Measurements from ENCODE around the gene IPO11. TPM values are rescaled to one million over a fixed set of nuclear protein-coding genes. Genes with fewer than 3 reads are reported as not detected.
A peak's percentile ranks its signal among the peaks of the same experiment; 100 is the strongest.

IPO11 gene
- polyA plus RNA-seq, 6 donors from 2014 or later = 8.3 to 12.1 (median 10.4) TPM

- Mint-ChIP-seq H3K27me3 (no peaks in the 10 kb centered on the region), H3K4me3 (no peak overlapping the region), H3K9me3 (no peaks in the 10 kb centered on the region), H3K27ac (no peak overlapping the region), H3K4me1 (peaks cover 1 to 6% (median 4%) of the 10 kb centered on the region in 3 donors), H3K36me3 (peaks cover under 1 to 5% of the 10 kb centered on the region in 2 donors)
- DNase-seq (no peak), ATAC-seq (ENCODE audit: low read depth in 2 of 2) (no peak)
Observed at GRCh38 chr5:62473209-62473608, 60.6 kb downstream of the IPO11 start.

GRCh38 chr5:62475072-62475471 lies 62.5 kb downstream of the IPO11 start:
- H3K27ac Mint-ChIP-seq = peak overlapping the region in 1 of 6 donors; percentile 12
- no peak overlapping the region for H3K4me3 Mint-ChIP-seq
- peaks cover 0 to 7% of the 10 kb centered on the region in 2 donors for H3K36me3 Mint-ChIP-seq
- ATAC-seq (ENCODE audit: low read depth in 2 of 2) (no peak), DNase-seq (no peak)
- peaks cover 0 to 3% (median 0%) of the 10 kb centered on the region in 7 donors for H3K9me3 Mint-ChIP-seq
- H3K4me1 Mint-ChIP-seq = peaks cover 1 to 6% (median 4%) of the 10 kb centered on the region in 3 donors
- no peaks in the 10 kb centered on the region for H3K27me3 Mint-ChIP-seq

- Mint-ChIP-seq H3K27me3 (no peaks in the 10 kb centered on the region), H3K4me1 (peaks cover 5 to 17% (median 11%) of the 10 kb centered on the region in 3 donors), H3K36me3 (peaks cover 0 to 7% of the 10 kb centered on the region in 2 donors), H3K9me3 (peaks cover 0 to 6% (median 2%) of the 10 kb centered on the region in 7 donors), H3K27ac (peak overlapping the region in 1 of 6 donors; percentile 12), H3K4me3 (no peak overlapping the region)
- ATAC-seq (ENCODE audit: low read depth in 2 of 2) (no peak), DNase-seq (no peak)
Observed at GRCh38 chr5:62477801-62478200, 65.2 kb downstream of the IPO11 start.

- Mint-ChIP-seq H3K9me3 (peaks cover 0 to 6% (median 2%) of the 10 kb centered on the region in 7 donors), H3K36me3 (peaks cover 7 to 14% of the 10 kb centered on the region in 2 donors), H3K27ac (no peak overlapping the region), H3K27me3 (no peaks in the 10 kb centered on the region), H3K4me1 (peaks cover 4 to 13% (median 10%) of the 10 kb centered on the region in 3 donors), H3K4me3 (no peak overlapping the region)
- DNase-seq (no peak), ATAC-seq (ENCODE audit: low read depth in 2 of 2) (no peak)
Observed at GRCh38 chr5:62483556-62483955, 71.0 kb downstream of the IPO11 start.

GRCh38 chr5:62486672-62487071 lies 74.1 kb downstream of the IPO11 start:
- no peak overlapping the region for H3K4me3 Mint-ChIP-seq
- H3K36me3 Mint-ChIP-seq = peaks cover 14 to 23% of the 10 kb centered on the region in 2 donors
- no peak for DNase-seq

GRCh38 chr5:62488531-62488930 lies 76.0 kb downstream of the IPO11 start:
- H3K27ac Mint-ChIP-seq = no peak overlapping the region
- ATAC-seq (ENCODE audit: low read depth in 2 of 2) (no peak), DNase-seq (no peak)
- peaks cover 0 to 4% (median 0%) of the 10 kb centered on the region in 3 donors for H3K4me1 Mint-ChIP-seq
- H3K36me3 Mint-ChIP-seq = peaks cover 20 to 23% of the 10 kb centered on the region in 2 donors
- H3K9me3 Mint-ChIP-seq = no peaks in the 10 kb centered on the region
- H3K27me3 Mint-ChIP-seq = no peaks in the 10 kb centered on the region
- no peak overlapping the region for H3K4me3 Mint-ChIP-seq

More at GRCh38 chr5:62486672-62487071, 74.1 kb downstream of the IPO11 start:
- no peaks in the 10 kb centered on the region for H3K9me3 Mint-ChIP-seq
- no peak overlapping the region for H3K27ac Mint-ChIP-seq
- no peaks in the 10 kb centered on the region for H3K27me3 Mint-ChIP-seq
- peaks cover 0 to 4% (median 0%) of the 10 kb centered on the region in 3 donors for H3K4me1 Mint-ChIP-seq
- no peak for ATAC-seq (ENCODE audit: low read depth in 2 of 2)

GRCh38 chr5:62489471-62489870 lies 76.9 kb downstream of the IPO11 start:
- no peak for DNase-seq
- Mint-ChIP-seq H3K4me3 (no peak overlapping the region), H3K36me3 (peaks cover 16 to 23% of the 10 kb centered on the region in 2 donors), H3K27ac (peak overlapping the region in 1 of 6 donors; percentile 39), H3K9me3 (no peaks in the 10 kb centered on the region), H3K27me3 (no peaks in the 10 kb centered on the region), H3K4me1 (peaks cover under 1 to 4% (median under 1%) of the 10 kb centered on the region in 3 donors)
- ATAC-seq (ENCODE audit: low read depth in 2 of 2) = no peak

GRCh38 chr5:62494772-62495171 lies 82.2 kb downstream of the IPO11 start:
- H3K27me3 Mint-ChIP-seq = no peaks in the 10 kb centered on the region
- peaks cover 4 to 6% (median 5%) of the 10 kb centered on the region in 3 donors for H3K4me1 Mint-ChIP-seq
- ATAC-seq (ENCODE audit: low read depth in 2 of 2) (no peak), DNase-seq (no peak)
- peak overlapping the region in 3 of 6 donors; percentile 29 to 90 (median 48) for H3K27ac Mint-ChIP-seq
- no peaks in the 10 kb centered on the region for H3K9me3 Mint-ChIP-seq
- peaks cover 8 to 14% of the 10 kb centered on the region in 2 donors for H3K36me3 Mint-ChIP-seq
- H3K4me3 Mint-ChIP-seq = no peak overlapping the region

- H3K4me3 Mint-ChIP-seq = no peak overlapping the region
- H3K27me3 Mint-ChIP-seq = no peaks in the 10 kb centered on the region
- no peak for DNase-seq
- no peak overlapping the region for H3K27ac Mint-ChIP-seq
- H3K4me1 Mint-ChIP-seq = peaks cover 4 to 7% (median 5%) of the 10 kb centered on the region in 3 donors
- no peaks in the 10 kb centered on the region for H3K9me3 Mint-ChIP-seq
- H3K36me3 Mint-ChIP-seq = peaks cover 0 to 17% of the 10 kb centered on the region in 2 donors
- ATAC-seq (ENCODE audit: low read depth in 2 of 2) = no peak
Observed at GRCh38 chr5:62496876-62497275, 84.3 kb downstream of the IPO11 start.

GRCh38 chr5:62498961-62499360 lies 86.4 kb downstream of the IPO11 start:
- Mint-ChIP-seq H3K36me3 (peaks cover 0 to 12% of the 10 kb centered on the region in 2 donors), H3K27ac (no peak overlapping the region), H3K27me3 (no peaks in the 10 kb centered on the region), H3K4me3 (no peak overlapping the region), H3K4me1 (peaks cover 12 to 18% (median 14%) of the 10 kb centered on the region in 3 donors), H3K9me3 (no peaks in the 10 kb centered on the region)
- ATAC-seq (ENCODE audit: low read depth in 2 of 2) (no peak), DNase-seq (no peak)

- DNase-seq (no peak), ATAC-seq (ENCODE audit: low read depth in 2 of 2) (no peak)
- Mint-ChIP-seq H3K27ac (no peak overlapping the region), H3K4me1 (peaks cover 10 to 14% (median 12%) of the 10 kb centered on the region in 3 donors), H3K27me3 (no peaks in the 10 kb centered on the region), H3K9me3 (no peaks in the 10 kb centered on the region), H3K4me3 (no peak overlapping the region), H3K36me3 (peaks cover 0 to 12% of the 10 kb centered on the region in 2 donors)
Observed at GRCh38 chr5:62499756-62500155, 87.2 kb downstream of the IPO11 start.

- Mint-ChIP-seq H3K4me1 (peaks cover 8 to 12% (median 10%) of the 10 kb centered on the region in 3 donors), H3K27me3 (no peaks in the 10 kb centered on the region), H3K9me3 (no peaks in the 10 kb centered on the region), H3K36me3 (peaks cover 8 to 17% of the 10 kb centered on the region in 2 donors), H3K27ac (peak overlapping the region in 2 of 6 donors; percentile 2 to 13), H3K4me3 (peak overlapping the region in 1 of 8 donors; percentile 21)
- DNase-seq = no peak
- ATAC-seq (ENCODE audit: low read depth in 2 of 2) = peak; percentile 58
Observed at GRCh38 chr5:62502456-62503101, 90.0 kb downstream of the IPO11 start.

- Mint-ChIP-seq H3K4me1 (peaks cover 8 to 12% (median 10%) of the 10 kb centered on the region in 3 donors), H3K27me3 (no peaks in the 10 kb centered on the region), H3K4me3 (no peak overlapping the region), H3K9me3 (peaks cover 0 to 6% (median 0%) of the 10 kb centered on the region in 7 donors), H3K36me3 (peaks cover 17 to 23% of the 10 kb centered on the region in 2 donors), H3K27ac (peak overlapping the region in 2 of 6 donors; percentile 2 to 94)
- no peak for ATAC-seq (ENCODE audit: low read depth in 2 of 2)
- no peak for DNase-seq
Observed at GRCh38 chr5:62504129-62504528, 91.6 kb downstream of the IPO11 start.
